ENCODE measurements around the gene NDUFAB1.

DNA sequence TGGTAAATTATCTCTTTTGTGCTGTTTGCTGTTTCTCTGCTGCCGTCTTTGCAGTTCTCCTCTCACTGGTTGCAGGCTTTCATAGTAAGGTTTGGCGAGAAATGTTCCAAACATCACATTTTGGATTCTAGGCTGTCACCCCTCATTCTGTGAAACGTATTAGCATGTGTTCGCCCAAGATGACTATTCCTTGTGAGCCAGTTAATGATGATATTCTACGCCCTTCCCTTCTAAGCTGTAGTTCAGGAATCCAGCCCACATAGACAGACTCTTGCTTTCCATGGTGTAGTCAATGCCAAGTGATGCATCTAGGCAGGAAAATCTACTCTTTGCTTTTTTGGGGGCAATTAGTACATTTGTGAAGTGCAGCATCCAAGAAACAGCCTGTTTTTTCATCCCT lies 24.2 kb downstream of the NDUFAB1 start:
- TF ChIP-seq, protein P1, sequence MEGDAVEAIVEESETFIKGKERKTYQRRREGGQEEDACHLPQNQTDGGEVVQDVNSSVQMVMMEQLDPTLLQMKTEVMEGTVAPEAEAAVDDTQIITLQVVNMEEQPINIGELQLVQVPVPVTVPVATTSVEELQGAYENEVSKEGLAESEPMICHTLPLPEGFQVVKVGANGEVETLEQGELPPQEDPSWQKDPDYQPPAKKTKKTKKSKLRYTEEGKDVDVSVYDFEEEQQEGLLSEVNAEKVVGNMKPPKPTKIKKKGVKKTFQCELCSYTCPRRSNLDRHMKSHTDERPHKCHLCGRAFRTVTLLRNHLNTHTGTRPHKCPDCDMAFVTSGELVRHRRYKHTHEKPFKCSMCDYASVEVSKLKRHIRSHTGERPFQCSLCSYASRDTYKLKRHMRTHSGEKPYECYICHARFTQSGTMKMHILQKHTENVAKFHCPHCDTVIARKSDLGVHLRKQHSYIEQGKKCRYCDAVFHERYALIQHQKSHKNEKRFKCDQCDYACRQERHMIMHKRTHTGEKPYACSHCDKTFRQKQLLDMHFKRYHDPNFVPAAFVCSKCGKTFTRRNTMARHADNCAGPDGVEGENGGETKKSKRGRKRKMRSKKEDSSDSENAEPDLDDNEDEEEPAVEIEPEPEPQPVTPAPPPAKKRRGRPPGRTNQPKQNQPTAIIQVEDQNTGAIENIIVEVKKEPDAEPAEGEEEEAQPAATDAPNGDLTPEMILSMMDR (tag by site-specific recombination; IDR thresholded peaks at IDR 0.05), result no peak
- TF ChIP-seq, protein P2, sequence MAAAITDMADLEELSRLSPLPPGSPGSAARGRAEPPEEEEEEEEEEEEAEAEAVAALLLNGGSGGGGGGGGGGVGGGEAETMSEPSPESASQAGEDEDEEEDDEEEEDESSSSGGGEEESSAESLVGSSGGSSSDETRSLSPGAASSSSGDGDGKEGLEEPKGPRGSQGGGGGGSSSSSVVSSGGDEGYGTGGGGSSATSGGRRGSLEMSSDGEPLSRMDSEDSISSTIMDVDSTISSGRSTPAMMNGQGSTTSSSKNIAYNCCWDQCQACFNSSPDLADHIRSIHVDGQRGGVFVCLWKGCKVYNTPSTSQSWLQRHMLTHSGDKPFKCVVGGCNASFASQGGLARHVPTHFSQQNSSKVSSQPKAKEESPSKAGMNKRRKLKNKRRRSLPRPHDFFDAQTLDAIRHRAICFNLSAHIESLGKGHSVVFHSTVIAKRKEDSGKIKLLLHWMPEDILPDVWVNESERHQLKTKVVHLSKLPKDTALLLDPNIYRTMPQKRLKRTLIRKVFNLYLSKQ (tag by site-specific recombination; IDR thresholded peaks at IDR 0.05; ENCODE audit: borderline replicate concordance), result no peak
- TF ChIP-seq, protein P3, sequence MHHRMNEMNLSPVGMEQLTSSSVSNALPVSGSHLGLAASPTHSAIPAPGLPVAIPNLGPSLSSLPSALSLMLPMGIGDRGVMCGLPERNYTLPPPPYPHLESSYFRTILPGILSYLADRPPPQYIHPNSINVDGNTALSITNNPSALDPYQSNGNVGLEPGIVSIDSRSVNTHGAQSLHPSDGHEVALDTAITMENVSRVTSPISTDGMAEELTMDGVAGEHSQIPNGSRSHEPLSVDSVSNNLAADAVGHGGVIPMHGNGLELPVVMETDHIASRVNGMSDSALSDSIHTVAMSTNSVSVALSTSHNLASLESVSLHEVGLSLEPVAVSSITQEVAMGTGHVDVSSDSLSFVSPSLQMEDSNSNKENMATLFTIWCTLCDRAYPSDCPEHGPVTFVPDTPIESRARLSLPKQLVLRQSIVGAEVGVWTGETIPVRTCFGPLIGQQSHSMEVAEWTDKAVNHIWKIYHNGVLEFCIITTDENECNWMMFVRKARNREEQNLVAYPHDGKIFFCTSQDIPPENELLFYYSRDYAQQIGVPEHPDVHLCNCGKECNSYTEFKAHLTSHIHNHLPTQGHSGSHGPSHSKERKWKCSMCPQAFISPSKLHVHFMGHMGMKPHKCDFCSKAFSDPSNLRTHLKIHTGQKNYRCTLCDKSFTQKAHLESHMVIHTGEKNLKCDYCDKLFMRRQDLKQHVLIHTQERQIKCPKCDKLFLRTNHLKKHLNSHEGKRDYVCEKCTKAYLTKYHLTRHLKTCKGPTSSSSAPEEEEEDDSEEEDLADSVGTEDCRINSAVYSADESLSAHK (tag by site-specific recombination; IDR thresholded peaks at IDR 0.05), result no peak
- TF ChIP-seq TCF7L2 (IDR thresholded peaks at IDR 0.05; ENCODE audit: borderline replicate concordance, low read depth, low read length) (no peak), SETDB1 (IDR thresholded peaks at IDR 0.05; ENCODE audit: insufficient read length, low read length) (no peak)
- TF ChIP-seq, protein P4, sequence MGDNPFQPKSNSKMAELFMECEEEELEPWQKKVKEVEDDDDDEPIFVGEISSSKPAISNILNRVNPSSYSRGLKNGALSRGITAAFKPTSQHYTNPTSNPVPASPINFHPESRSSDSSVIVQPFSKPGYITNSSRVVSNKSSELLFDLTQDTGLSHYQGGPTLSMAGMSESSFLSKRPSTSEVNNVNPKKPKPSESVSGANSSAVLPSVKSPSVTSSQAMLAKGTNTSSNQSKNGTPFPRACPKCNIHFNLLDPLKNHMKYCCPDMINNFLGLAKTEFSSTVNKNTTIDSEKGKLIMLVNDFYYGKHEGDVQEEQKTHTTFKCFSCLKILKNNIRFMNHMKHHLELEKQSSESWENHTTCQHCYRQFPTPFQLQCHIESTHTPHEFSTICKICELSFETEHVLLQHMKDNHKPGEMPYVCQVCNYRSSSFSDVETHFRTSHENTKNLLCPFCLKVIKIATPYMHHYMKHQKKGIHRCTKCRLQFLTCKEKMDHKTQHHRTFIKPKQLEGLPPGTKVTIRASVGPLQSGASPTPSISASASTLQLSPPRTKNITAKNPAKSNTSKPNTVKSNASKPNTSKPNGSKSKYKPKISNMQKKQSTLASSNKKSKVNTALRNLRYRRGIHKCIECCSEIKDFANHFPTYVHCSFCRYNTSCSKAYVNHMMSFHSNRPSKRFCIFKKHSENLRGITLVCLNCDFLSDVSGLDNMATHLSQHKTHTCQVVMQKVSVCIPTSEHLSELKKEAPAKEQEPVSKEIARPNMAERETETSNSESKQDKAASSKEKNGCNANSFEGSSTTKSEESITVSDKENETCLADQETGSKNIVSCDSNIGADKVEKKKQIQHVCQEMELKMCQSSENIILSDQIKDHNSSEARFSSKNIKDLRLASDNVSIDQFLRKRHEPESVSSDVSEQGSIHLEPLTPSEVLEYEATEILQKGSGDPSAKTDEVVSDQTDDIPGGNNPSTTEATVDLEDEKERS (tag by site-specific recombination; IDR thresholded peaks at IDR 0.05), result no peak

All from HEK293 (cell line).